Skeletal muscle tissue (tissue), 4 donors: ENCODE data around the gene HIGD1A. TPM values are rescaled to one million over a fixed set of nuclear protein-coding genes. Genes with fewer than 3 reads are reported as not detected.

Experiments used
- H3K27ac ChIP-seq: one replicate; pipeline ENCODE4 v1.7.0; 2013; ENCODE audit warnings: mild to moderate bottlenecking, low read depth, low read length, inconsistent platforms
- H3K27me3 ChIP-seq, 3 donors: one replicate each; pipeline ENCODE4 v1.7.0; 2013; ENCODE audit warnings: low read length in 3 of 3; ENCODE audit not compliant: control insufficient read depth in 3 of 3, insufficient read depth in 3 of 3
- H3K36me3 ChIP-seq, 3 donors: one replicate each; pipeline ENCODE4 v1.7.0; 2013; ENCODE audit warnings: low read length in 3 of 3; ENCODE audit not compliant: control insufficient read depth in 3 of 3, insufficient read depth in 3 of 3
- H3K4me1 ChIP-seq, 3 donors: one replicate each; pipeline ENCODE4 v1.7.0; 2013; ENCODE audit warnings: low read length in 3 of 3, mild to moderate bottlenecking in 3 of 3; ENCODE audit not compliant: control insufficient read depth in 3 of 3, insufficient read depth in 3 of 3
- H3K4me3 ChIP-seq, 3 donors: one replicate each; pipeline ENCODE4 v1.7.0; 2013; ENCODE audit warnings: low read length in 3 of 3
- H3K9ac ChIP-seq, 3 donors: one replicate each; pipeline ENCODE4 v1.7.0; 2013; ENCODE audit warnings: low read length in 3 of 3, mild to moderate bottlenecking in 3 of 3, moderate library complexity in 2 of 3, low read depth in 1 of 3
- H3K9me3 ChIP-seq, 3 donors: one replicate each; pipeline ENCODE4 v1.7.0; 2013; ENCODE audit warnings: low read length in 3 of 3; ENCODE audit not compliant: control insufficient read depth in 3 of 3
- total RNA-seq: library from RNA; depleted of rRNA; stranded (reverse); fragments of >200 nt; gene quantifications from one replicate; pipeline ENCODE4 v1.2.3, GENCODE V29; 2014
- donor health status: Osteomylitis.

The HIGD1A gene
- total RNA-seq, 1 donor from 2014 or later: 63.7 TPM

DNA sequence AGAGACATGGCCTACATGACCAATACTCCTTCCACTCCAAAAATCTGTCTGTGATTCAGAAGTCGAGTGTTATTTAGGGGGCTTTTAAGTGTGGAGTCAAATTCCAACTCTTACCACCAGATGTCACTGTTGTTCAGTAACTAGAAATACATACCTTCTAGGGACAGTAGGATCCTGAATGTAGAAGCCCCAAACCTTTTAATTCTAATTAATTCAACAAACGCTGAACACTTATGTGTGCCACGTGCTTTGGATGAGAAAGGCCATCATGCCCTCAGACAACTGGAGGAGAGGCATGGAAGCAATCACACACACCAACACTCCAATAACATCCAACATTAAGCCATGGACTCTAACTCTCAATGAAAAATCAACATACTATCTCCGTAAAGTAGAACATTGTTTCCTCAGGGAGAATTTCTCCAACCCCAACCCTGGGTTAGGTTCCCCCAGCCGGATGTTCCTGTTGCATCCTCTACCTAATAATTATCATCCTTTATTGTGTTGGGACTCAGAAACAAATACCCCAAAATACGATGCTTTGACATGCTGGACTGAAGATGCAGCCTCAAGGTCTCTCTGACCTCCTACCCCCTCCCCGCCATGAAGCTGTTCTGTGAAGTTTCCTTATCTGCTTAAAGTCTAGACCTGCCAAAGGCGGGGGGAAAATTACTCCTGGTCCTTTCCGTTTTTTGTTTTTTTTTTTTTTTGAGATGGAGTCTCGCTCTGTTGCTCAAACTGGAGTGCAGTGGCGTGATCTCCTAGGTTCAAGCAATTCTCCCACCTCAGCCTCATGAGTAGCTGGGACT, 23.2 kb downstream of the HIGD1A start:
- H3K27me3 ChIP-seq: no peaks in the 10 kb centered on the region
- H3K4me1 ChIP-seq: peaks cover 3% of the 10 kb centered on the region in 3 donors
- no peak overlapping the region for H3K4me3 ChIP-seq
- H3K27ac ChIP-seq: no peak overlapping the region
- H3K9ac ChIP-seq: no peak overlapping the region
- H3K36me3 ChIP-seq: peaks cover 0 to 8% (median 7%) of the 10 kb centered on the region in 3 donors
- no peaks in the 10 kb centered on the region for H3K9me3 ChIP-seq

DNA sequence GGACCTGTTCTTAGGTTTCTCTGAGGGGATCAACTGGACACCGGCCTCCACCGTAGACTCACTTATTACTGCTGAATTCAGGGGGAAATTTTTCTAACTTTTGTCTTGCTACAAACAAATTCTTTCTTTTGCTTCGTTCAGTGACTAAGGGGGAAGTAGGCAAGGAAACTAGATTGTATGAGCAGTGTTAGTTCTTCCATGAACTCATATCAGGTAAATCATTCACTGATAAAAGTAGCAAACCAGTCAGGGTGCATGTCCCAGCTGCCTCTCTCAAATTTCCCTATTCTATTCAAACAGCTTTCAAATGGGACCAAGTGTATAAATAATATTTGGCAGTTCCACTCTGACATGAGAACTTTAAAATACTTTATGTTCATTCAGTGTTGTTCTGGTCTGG, 23.9 kb downstream of the HIGD1A start:
- H3K27me3 ChIP-seq: no peaks in the 10 kb centered on the region
- H3K4me1 ChIP-seq: peaks cover 3% of the 10 kb centered on the region in 3 donors
- H3K9me3 ChIP-seq: no peaks in the 10 kb centered on the region
- no peak overlapping the region for H3K4me3 ChIP-seq
- H3K9ac ChIP-seq: no peak overlapping the region
- no peak overlapping the region for H3K27ac ChIP-seq
- H3K36me3 ChIP-seq: peaks cover 0 to 5% (median 5%) of the 10 kb centered on the region in 3 donors

DNA sequence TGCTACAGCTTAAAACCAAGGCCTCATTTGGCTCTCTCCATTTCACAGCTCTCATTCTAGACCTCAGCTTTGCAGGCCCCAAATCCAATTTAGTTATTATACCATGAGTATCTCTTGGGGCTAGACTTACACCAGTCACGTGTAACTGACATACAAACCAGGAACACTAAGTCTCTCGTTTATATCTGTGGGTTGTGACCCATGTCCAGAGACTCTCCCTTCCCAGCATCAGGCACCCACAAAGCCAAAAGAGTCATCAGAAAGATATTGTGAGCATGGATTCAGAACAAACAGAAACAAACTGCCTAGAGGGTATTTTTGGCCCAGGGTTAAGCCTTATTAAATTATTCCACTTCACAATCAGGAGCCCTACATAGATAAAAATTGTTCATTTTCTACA, 25.6 kb downstream of the HIGD1A start:
- Histone ChIP-seq H3K27me3 (no peaks in the 10 kb centered on the region), H3K27ac (no peak overlapping the region), H3K36me3 (peaks cover 0 to 5% (median 2%) of the 10 kb centered on the region in 3 donors), H3K4me3 (no peak overlapping the region), H3K4me1 (peaks cover 3% of the 10 kb centered on the region in 3 donors), H3K9me3 (no peaks in the 10 kb centered on the region), H3K9ac (no peak overlapping the region)

DNA sequence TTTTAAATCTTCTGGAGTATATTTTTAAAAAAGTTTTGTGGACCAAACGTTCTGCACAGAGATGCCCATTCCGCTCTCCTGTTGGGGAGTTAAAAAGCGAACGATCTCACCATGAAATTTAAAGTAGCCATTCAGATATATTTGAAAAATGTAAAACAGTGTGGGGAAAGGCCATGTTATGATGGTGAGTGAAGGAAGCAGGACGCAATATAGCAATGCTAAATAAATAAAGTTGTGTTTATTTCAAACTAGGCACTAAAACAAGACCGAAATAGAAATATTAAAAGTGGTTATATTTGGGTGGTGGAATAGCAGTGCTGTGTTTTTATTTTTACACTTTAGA, 30.9 kb downstream of the HIGD1A start:
- peak overlapping the region; percentile 67 to 89 (median 77) for H3K4me3 ChIP-seq
- no peaks in the 10 kb centered on the region for H3K9me3 ChIP-seq
- no peaks in the 10 kb centered on the region for H3K36me3 ChIP-seq
- peak overlapping the region; percentile 23 for H3K27ac ChIP-seq
- H3K27me3 ChIP-seq: no peaks in the 10 kb centered on the region
- peak overlapping the region; percentile 78 to 89 (median 81) for H3K9ac ChIP-seq
- H3K4me1 ChIP-seq: peaks cover 5 to 8% (median 8%) of the 10 kb centered on the region in 3 donors

DNA sequence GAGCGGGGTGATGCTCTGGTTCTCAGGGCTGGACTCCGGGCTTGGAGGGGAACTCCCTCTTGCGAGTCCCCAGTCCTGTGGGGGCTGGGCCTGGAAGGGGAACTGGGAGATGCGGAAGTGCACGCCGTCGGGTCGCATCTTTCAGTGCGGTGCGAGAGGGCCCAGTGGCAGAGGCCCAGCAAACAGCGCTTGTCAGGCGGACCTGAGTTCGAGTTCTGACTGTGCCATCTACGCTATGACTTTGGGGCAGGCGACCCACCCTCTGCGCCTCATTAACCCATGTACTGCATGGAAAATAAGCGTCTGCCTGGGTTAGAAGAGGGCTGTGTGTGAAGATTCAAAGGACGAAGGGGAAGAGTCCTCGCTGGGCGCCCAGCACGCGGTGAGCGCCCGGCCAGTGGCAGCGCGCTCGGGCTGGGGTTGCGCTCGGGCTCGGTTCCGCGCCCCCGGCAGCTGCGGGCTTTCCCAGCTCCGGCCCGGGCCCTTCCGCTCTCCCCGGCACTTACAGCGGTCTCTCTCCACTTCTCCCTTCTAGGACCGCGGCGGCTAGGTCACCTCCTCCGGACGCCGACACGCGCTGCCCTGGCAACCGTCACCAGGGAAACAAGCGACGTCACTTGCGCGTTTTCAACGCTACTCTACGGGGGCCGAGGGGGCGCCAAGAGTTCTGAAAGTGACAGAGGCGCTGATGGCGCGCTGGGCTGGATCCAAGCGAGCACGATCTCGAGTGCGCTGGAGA, 31.5 kb downstream of the HIGD1A start, which contains the start of gene CCDC13:
Gene CCDC13, minus strand, starts transcription at position 584 of the 739 bp plus-strand sequence. CDS start 14,908 bp downstream, outside the sequence.
- H3K9me3 ChIP-seq: no peaks in the 10 kb centered on the region
- no peaks in the 10 kb centered on the region for H3K36me3 ChIP-seq
- peak within 1 kb of the TSS; percentile 67 to 89 (median 77) for H3K4me3 ChIP-seq
- peaks cover 5 to 8% (median 6%) of the 10 kb centered on the region in 3 donors for H3K4me1 ChIP-seq
- H3K9ac ChIP-seq: peak within 1 kb of the TSS; percentile 78 to 89 (median 81)
- H3K27ac ChIP-seq: peak within 1 kb of the TSS; percentile 73
- H3K27me3 ChIP-seq: no peaks in the 10 kb centered on the region

DNA sequence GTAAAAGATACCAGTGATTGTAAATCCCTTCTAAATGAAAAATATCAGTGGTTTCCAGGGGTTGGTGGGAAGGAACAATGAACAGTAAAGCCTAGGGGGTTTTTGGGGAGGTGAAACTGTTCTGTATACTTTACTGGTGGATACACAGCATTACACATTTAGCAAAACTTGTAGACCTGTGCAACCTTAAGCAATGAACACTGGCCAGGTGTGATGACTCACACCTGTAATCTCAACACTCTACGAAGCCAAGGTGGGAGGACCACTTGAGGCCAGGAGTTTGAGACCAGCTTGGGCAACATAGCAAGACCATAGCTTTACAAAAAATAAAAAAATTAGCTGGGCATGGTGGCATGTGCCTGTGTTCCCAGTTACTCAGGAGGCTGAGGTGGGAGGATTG, 33.0 kb downstream of the HIGD1A start:
- Histone ChIP-seq H3K4me1 (peaks cover 5 to 8% (median 6%) of the 10 kb centered on the region in 3 donors), H3K27me3 (no peaks in the 10 kb centered on the region), H3K9ac (no peak overlapping the region), H3K4me3 (no peak overlapping the region), H3K27ac (no peak overlapping the region), H3K36me3 (no peaks in the 10 kb centered on the region), H3K9me3 (no peaks in the 10 kb centered on the region)

DNA sequence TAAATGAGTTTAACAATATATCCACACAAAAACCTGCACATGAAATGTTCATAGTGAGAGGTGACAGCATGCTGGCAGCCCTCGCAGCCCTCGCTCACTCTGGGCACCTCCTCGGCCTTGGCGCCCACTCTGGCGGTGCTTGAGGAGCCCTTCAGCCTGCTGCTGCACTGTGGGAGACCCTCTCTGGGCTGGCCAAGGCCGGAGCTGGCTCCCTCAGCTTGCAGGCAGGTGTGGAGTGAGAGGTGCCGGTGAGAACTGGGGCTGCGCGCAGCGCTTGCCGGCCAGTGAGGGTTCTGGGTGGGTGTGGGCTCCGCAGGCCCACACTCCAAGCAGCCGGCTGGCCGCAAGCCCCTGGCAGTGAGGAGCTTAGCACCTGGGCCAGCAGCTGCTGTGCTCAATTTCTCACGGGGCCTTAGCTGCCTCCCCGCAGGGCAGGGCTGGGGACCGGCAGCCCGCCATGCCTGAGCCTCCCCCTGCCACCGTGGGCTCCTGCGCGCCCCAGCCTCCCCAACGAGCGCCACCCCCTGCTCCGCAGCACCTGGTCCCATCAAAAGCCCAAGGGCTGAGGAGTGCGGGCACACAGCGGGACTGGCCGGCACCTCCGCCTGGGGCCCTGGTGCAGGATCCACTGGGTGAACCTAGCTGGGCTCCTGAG, 34.7 kb downstream of the HIGD1A start:
- H3K36me3 ChIP-seq: no peaks in the 10 kb centered on the region
- H3K4me3 ChIP-seq: no peak overlapping the region
- H3K9me3 ChIP-seq: no peaks in the 10 kb centered on the region
- no peak overlapping the region for H3K27ac ChIP-seq
- H3K4me1 ChIP-seq: peaks cover 5 to 9% (median 8%) of the 10 kb centered on the region in 3 donors
- no peaks in the 10 kb centered on the region for H3K27me3 ChIP-seq
- no peak overlapping the region for H3K9ac ChIP-seq

DNA sequence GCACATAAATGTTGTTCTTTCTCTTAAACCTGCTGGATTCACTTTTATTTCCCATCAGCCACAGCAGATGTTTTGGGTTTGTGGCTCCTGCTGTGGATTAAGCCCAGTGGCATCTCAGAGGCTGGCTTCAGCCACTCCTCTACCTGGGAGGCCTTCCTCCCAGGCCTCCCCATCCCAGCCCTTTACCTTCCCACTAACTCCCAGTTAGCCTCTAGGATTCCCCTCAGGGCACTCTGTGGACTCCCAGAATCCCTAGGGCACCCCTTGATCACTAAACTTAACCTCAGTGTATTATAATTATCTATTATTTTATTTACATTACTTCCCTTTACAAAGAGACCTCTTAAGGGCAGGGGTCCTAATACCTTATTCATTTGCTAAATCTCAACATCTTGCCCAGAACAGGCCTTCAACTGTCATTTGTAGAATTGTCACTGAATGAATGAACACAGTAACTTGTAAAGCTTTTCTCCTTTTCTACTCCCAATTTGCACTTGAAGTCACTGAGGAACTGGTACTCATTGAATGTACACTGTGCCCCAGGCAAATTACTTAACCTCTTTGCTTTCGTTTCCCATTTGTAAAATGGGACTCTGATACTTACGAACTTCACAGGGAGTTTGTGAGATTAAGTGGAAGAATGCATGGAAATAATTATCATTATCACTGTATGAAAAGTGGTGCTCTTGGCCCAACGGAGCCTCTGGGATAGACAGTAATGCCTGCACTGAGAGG, 39.6 kb downstream of the HIGD1A start:
- peaks cover 3 to 5% (median 5%) of the 10 kb centered on the region in 3 donors for H3K4me1 ChIP-seq
- H3K9me3 ChIP-seq: no peaks in the 10 kb centered on the region
- H3K27me3 ChIP-seq: no peaks in the 10 kb centered on the region
- no peak overlapping the region for H3K9ac ChIP-seq
- no peaks in the 10 kb centered on the region for H3K36me3 ChIP-seq
- no peak overlapping the region for H3K4me3 ChIP-seq
- no peak overlapping the region for H3K27ac ChIP-seq

DNA sequence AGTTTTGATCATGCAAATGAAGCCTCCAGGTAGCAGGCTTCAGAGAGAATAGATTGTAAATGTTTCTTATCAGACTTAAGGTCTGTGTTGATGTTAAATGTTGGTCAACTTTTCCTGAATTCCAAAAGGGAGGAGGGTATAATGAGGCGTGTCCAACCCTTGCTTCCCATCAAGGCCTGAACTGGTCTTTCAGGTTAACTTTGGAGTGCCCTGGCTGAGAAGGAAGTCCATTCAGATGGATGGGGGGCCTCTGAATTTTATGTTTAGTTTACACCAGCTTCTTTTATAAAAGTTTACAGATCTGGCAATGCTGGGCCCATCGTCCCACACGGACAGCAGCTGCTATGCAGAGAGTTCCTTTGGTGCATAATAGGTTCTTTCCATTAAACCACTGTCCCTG, 40.2 kb downstream of the HIGD1A start:
- H3K9ac ChIP-seq: no peak overlapping the region
- no peak overlapping the region for H3K27ac ChIP-seq

More for the DNA sequence above, 40.2 kb downstream of the HIGD1A start:
- H3K4me1 ChIP-seq: peaks cover 3 to 5% (median 5%) of the 10 kb centered on the region in 3 donors
- no peaks in the 10 kb centered on the region for H3K36me3 ChIP-seq
- H3K9me3 ChIP-seq: no peaks in the 10 kb centered on the region
- no peaks in the 10 kb centered on the region for H3K27me3 ChIP-seq
- H3K4me3 ChIP-seq: no peak overlapping the region
